ENCODE results near the gene GRN.

Gene GRN

GRCh38 chr17:44355642-44356099 is 10.6 kb downstream of the GRN start:
- Histone ChIP-seq H3K9ac (ENCODE audit: low read depth, low read length) (no peak overlapping the region), H3K4me3 (ENCODE audit: low read depth in 1 of 2, low read length in 2 of 2) (no peak overlapping the region), H3K9me3 (ENCODE audit: insufficient read depth, low read length, severe bottlenecking) (no peaks in the 10 kb centered on the region), H2AFZ (ENCODE audit: low read depth, low read length) (no peak overlapping the region), H4K20me1 (ENCODE audit: insufficient read depth, low read length) (peaks cover 31% of the 10 kb centered on the region), H3K27me3 (ENCODE audit: insufficient read depth, low read length, poor library complexity) (no peaks in the 10 kb centered on the region), H3K4me1 (ENCODE audit: insufficient read depth, low read length) (no peaks in the 10 kb centered on the region; the same call in 1 of the 2 replicates), H3K4me2 (ENCODE audit: insufficient read depth, low read length) (no peak overlapping the region), H3K79me2 (ENCODE audit: insufficient read depth, low read length) (no peaks in the 10 kb centered on the region), H3K27ac (ENCODE audit: low read length) (no peak overlapping the region), H3K36me3 (ENCODE audit: insufficient read depth, low read length) (peaks cover 31% of the 10 kb centered on the region)
- ATAC-seq (ENCODE audit: insufficient read depth, low read depth) = no peak
- DNase-seq = no peak
- TF ChIP-seq CTCF (IDR thresholded peaks at IDR 0.05; ENCODE audit: borderline replicate concordance, extremely low read depth, low read length, poor library complexity, severe bottlenecking) (no peak), EZH2 (IDR thresholded peaks at IDR 0.05; ENCODE audit: borderline replicate concordance, low read depth, low read length, severe bottlenecking) (no peak)

GRCh38 chr17:44356241-44356640 is 11.1 kb downstream of the GRN start:
- H3K27ac ChIP-seq (ENCODE audit: low read length) = no peak overlapping the region
- ATAC-seq (ENCODE audit: insufficient read depth, low read depth) = no peak
- no peaks in the 10 kb centered on the region for H3K27me3 ChIP-seq (ENCODE audit: insufficient read depth, low read length, poor library complexity)
- no peak overlapping the region for H3K4me2 ChIP-seq (ENCODE audit: insufficient read depth, low read length)
- 0 out of 2 replicates have a peak, but pooled peaks cover under 1% of the 10 kb centered on the region for H3K79me2 ChIP-seq (ENCODE audit: insufficient read depth, low read length)
- no peak overlapping the region for H2AFZ ChIP-seq (ENCODE audit: low read depth, low read length)
- peaks cover 33% of the 10 kb centered on the region for H4K20me1 ChIP-seq (ENCODE audit: insufficient read depth, low read length)
- H3K9me3 ChIP-seq (ENCODE audit: insufficient read depth, low read length, severe bottlenecking) = no peaks in the 10 kb centered on the region
- peaks cover 26% of the 10 kb centered on the region for H3K36me3 ChIP-seq (ENCODE audit: insufficient read depth, low read length)
- H3K9ac ChIP-seq (ENCODE audit: low read depth, low read length) = no peak overlapping the region
- TF ChIP-seq CTCF (IDR thresholded peaks at IDR 0.05; ENCODE audit: borderline replicate concordance, extremely low read depth, low read length, poor library complexity, severe bottlenecking) (no peak), EZH2 (IDR thresholded peaks at IDR 0.05; ENCODE audit: borderline replicate concordance, low read depth, low read length, severe bottlenecking) (no peak)
- H3K4me3 ChIP-seq (ENCODE audit: low read depth in 1 of 2, low read length in 2 of 2) = no peak overlapping the region
- no peak for DNase-seq
- no peaks in the 10 kb centered on the region; the same call in none of the 2 replicates for H3K4me1 ChIP-seq (ENCODE audit: insufficient read depth, low read length)

GRCh38 chr17:44358066-44358465 is 13.0 kb downstream of the GRN start:
- H3K27ac ChIP-seq (ENCODE audit: low read length) = no peak overlapping the region
- TF ChIP-seq CTCF (IDR thresholded peaks at IDR 0.05; ENCODE audit: borderline replicate concordance, extremely low read depth, low read length, poor library complexity, severe bottlenecking) (no peak), EZH2 (IDR thresholded peaks at IDR 0.05; ENCODE audit: borderline replicate concordance, low read depth, low read length, severe bottlenecking) (no peak)
- no peak for ATAC-seq (ENCODE audit: insufficient read depth, low read depth)
- H3K9ac ChIP-seq (ENCODE audit: low read depth, low read length) = no peak overlapping the region
- no peak overlapping the region for H2AFZ ChIP-seq (ENCODE audit: low read depth, low read length)
- no peak overlapping the region for H3K4me2 ChIP-seq (ENCODE audit: insufficient read depth, low read length)
- no peak overlapping the region for H3K4me3 ChIP-seq (ENCODE audit: low read depth in 1 of 2, low read length in 2 of 2)
- DNase-seq = no peak
- peaks cover 7% of the 10 kb centered on the region for H3K36me3 ChIP-seq (ENCODE audit: insufficient read depth, low read length)
- H3K27me3 ChIP-seq (ENCODE audit: insufficient read depth, low read length, poor library complexity) = no peaks in the 10 kb centered on the region
- H3K9me3 ChIP-seq (ENCODE audit: insufficient read depth, low read length, severe bottlenecking) = no peaks in the 10 kb centered on the region
- H3K79me2 ChIP-seq (ENCODE audit: insufficient read depth, low read length) = peaks cover 12% of the 10 kb centered on the region
- H4K20me1 ChIP-seq (ENCODE audit: insufficient read depth, low read length) = peaks cover 43% of the 10 kb centered on the region
- H3K4me1 ChIP-seq (ENCODE audit: insufficient read depth, low read length) = peaks cover 10% of the 10 kb centered on the region

- no peak overlapping the region for H2AFZ ChIP-seq (ENCODE audit: low read depth, low read length)
- peaks cover 12% of the 10 kb centered on the region for H3K79me2 ChIP-seq (ENCODE audit: insufficient read depth, low read length)
- ATAC-seq (ENCODE audit: insufficient read depth, low read depth) = no peak
- no peaks in the 10 kb centered on the region for H3K27me3 ChIP-seq (ENCODE audit: insufficient read depth, low read length, poor library complexity)
- peaks cover 4% of the 10 kb centered on the region; the same call in 1 of the 2 replicates for H3K36me3 ChIP-seq (ENCODE audit: insufficient read depth, low read length)
- no peak overlapping the region for H3K9ac ChIP-seq (ENCODE audit: low read depth, low read length)
- H4K20me1 ChIP-seq (ENCODE audit: insufficient read depth, low read length) = peaks cover 43% of the 10 kb centered on the region
- no peak for DNase-seq
- H3K9me3 ChIP-seq (ENCODE audit: insufficient read depth, low read length, severe bottlenecking) = no peaks in the 10 kb centered on the region
- H3K4me3 ChIP-seq (ENCODE audit: low read depth in 1 of 2, low read length in 2 of 2) = no peak overlapping the region
- H3K4me2 ChIP-seq (ENCODE audit: insufficient read depth, low read length) = no peak overlapping the region
- H3K27ac ChIP-seq (ENCODE audit: low read length) = no peak overlapping the region
- TF ChIP-seq EZH2 (IDR thresholded peaks at IDR 0.05; ENCODE audit: borderline replicate concordance, low read depth, low read length, severe bottlenecking) (no peak), CTCF (IDR thresholded peaks at IDR 0.05; ENCODE audit: borderline replicate concordance, extremely low read depth, low read length, poor library complexity, severe bottlenecking) (no peak)
- peaks cover 13% of the 10 kb centered on the region for H3K4me1 ChIP-seq (ENCODE audit: insufficient read depth, low read length)
Observed at GRCh38 chr17:44359006-44359405, 13.9 kb downstream of the GRN start.
